GM12878 (cell line): ENCODE results near the gene RNF130.

Source experiments
- TF ChIP-seq, protein P1 (sequence below): IDR thresholded peaks from 2 replicates; pipeline ENCODE4 v1.6.1; 2011; ENCODE audit warnings: low read depth, mild to moderate bottlenecking, low read length, moderate library complexity, borderline replicate concordance; ENCODE audit errors: extremely low read depth
- TF ChIP-seq, protein P2 (sequence below): IDR thresholded peaks from 2 replicates; pipeline ENCODE4 v1.6.1; 2012; ENCODE audit warnings: mild to moderate bottlenecking, low read depth, low read length
- TF ChIP-seq, protein P3 (sequence below), 3 experiments: IDR thresholded peaks in 2 of 3; conservative IDR thresholded peaks in 1 of 3; 2 replicates each; pipeline ENCODE4 v1.5.1; 2011; ENCODE audit warnings: low read depth in 3 of 3, low read length in 3 of 3, mild to moderate bottlenecking in 3 of 3, control low read depth in 2 of 3, moderate library complexity in 2 of 3, inconsistent platforms in 1 of 3, mixed read lengths in 1 of 3; ENCODE audit not compliant: control insufficient read depth in 2 of 3, insufficient read depth in 1 of 3; ENCODE audit errors: extremely low read depth in 1 of 3

DNA sequence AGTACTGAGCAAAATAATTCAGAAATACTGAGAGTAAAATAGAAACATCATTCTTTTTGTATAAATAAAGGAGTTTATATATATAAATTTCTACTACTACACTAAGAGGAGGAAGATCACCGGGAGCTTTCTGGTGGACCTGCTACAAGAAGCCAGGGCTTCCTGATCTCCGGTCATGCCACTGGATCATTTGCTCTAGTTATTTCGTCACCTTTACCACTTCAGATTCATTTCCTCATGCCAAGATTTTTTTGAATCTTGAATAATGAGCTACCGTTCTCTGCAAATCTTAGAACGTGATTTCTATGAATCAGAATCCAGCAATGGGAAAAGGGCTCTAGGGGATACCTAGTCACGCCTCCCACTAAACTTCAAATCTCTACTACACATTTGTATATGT is 111.9 kb downstream of the RNF130 start:
- TF ChIP-seq, protein P1, sequence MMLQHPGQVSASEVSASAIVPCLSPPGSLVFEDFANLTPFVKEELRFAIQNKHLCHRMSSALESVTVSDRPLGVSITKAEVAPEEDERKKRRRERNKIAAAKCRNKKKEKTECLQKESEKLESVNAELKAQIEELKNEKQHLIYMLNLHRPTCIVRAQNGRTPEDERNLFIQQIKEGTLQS, result no peak
- TF ChIP-seq, protein P2, sequence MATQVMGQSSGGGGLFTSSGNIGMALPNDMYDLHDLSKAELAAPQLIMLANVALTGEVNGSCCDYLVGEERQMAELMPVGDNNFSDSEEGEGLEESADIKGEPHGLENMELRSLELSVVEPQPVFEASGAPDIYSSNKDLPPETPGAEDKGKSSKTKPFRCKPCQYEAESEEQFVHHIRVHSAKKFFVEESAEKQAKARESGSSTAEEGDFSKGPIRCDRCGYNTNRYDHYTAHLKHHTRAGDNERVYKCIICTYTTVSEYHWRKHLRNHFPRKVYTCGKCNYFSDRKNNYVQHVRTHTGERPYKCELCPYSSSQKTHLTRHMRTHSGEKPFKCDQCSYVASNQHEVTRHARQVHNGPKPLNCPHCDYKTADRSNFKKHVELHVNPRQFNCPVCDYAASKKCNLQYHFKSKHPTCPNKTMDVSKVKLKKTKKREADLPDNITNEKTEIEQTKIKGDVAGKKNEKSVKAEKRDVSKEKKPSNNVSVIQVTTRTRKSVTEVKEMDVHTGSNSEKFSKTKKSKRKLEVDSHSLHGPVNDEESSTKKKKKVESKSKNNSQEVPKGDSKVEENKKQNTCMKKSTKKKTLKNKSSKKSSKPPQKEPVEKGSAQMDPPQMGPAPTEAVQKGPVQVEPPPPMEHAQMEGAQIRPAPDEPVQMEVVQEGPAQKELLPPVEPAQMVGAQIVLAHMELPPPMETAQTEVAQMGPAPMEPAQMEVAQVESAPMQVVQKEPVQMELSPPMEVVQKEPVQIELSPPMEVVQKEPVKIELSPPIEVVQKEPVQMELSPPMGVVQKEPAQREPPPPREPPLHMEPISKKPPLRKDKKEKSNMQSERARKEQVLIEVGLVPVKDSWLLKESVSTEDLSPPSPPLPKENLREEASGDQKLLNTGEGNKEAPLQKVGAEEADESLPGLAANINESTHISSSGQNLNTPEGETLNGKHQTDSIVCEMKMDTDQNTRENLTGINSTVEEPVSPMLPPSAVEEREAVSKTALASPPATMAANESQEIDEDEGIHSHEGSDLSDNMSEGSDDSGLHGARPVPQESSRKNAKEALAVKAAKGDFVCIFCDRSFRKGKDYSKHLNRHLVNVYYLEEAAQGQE, result no peak
- TF ChIP-seq, protein P3, sequence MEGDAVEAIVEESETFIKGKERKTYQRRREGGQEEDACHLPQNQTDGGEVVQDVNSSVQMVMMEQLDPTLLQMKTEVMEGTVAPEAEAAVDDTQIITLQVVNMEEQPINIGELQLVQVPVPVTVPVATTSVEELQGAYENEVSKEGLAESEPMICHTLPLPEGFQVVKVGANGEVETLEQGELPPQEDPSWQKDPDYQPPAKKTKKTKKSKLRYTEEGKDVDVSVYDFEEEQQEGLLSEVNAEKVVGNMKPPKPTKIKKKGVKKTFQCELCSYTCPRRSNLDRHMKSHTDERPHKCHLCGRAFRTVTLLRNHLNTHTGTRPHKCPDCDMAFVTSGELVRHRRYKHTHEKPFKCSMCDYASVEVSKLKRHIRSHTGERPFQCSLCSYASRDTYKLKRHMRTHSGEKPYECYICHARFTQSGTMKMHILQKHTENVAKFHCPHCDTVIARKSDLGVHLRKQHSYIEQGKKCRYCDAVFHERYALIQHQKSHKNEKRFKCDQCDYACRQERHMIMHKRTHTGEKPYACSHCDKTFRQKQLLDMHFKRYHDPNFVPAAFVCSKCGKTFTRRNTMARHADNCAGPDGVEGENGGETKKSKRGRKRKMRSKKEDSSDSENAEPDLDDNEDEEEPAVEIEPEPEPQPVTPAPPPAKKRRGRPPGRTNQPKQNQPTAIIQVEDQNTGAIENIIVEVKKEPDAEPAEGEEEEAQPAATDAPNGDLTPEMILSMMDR (IDR thresholded peaks at IDR 0.05 in 2 of 3, conservative IDR thresholded peaks at IDR 0.05 in 1 of 3; ENCODE audit: control insufficient read depth in 2 of 3, extremely low read depth in 1 of 3, insufficient read depth in 1 of 3, low read depth in 3 of 3, low read length in 3 of 3), result no peak
